K562 (cell line): ENCODE data around the gene TTLL11. TPM values are rescaled to one million over a fixed set of nuclear protein-coding genes. Genes with fewer than 3 reads are reported as not detected.

Source experiments
- BRD4 ChIP-seq: fragments of 200-600 bp; sonication (generic); IDR thresholded peaks from 2 replicates; pipeline ENCODE4 v1.6.1; 2017; ENCODE audit warnings: inconsistent platforms
- CEBPG ChIP-seq, 3 experiments: fragments of 200-800 bp in 1 of 3; sonication (Bioruptor generic) in 1 of 3; sonication (generic) in 1 of 3; formaldehyde crosslinking in 1 of 3; IDR thresholded peaks in 2 of 3; conservative IDR thresholded peaks in 1 of 3; 2 replicates each; pipeline versions ENCODE4 v1.6.1 to v1.8.0; 2016 to 2022; ENCODE audit warnings: missing compliant biosample characterization in 2 of 3, missing genetic modification characterization in 2 of 3, mild to moderate bottlenecking in 1 of 3, missing genetic modification reagents in 1 of 3
- GTF2E2 ChIP-seq: fragments of 200-800 bp; sonication (Bioruptor generic); IDR thresholded peaks from 2 replicates; pipeline ENCODE4 v1.6.1; 2016; ENCODE audit warnings: missing genetic modification characterization, missing compliant biosample characterization
- NELFE ChIP-seq: IDR thresholded peaks from 2 replicates; pipeline ENCODE4 v1.6.1; 2011; ENCODE audit warnings: mild to moderate bottlenecking; ENCODE audit not compliant: insufficient read depth, insufficient read length
- SAFB ChIP-seq: fragments of 200-400 bp; formaldehyde crosslinking; IDR thresholded peaks from 2 replicates; pipeline ENCODE4 v1.6.1; 2017; ENCODE audit warnings: low read depth, low read length, borderline replicate concordance
- SPI1 ChIP-seq: IDR thresholded peaks from 2 replicates; pipeline ENCODE4 v1.6.1; 2011; ENCODE audit warnings: low read depth, low read length, control low read depth, borderline replicate concordance
- ZFP1 ChIP-seq: fragments of 450-650 bp; formaldehyde crosslinking; IDR thresholded peaks from 2 replicates; pipeline ENCODE4 v1.4.0; 2020; ENCODE audit warnings: mild to moderate bottlenecking, mixed read lengths
- ZNF444 ChIP-seq: fragments of 250-450 bp; sonication (Bioruptor Pico); IDR thresholded peaks from 2 replicates; pipeline ENCODE4 v1.4.0; 2020; ENCODE audit warnings: mild to moderate bottlenecking, moderate library complexity
- polyA plus RNA-seq, 8 experiments: library from polyadenylated mRNA; depleted of rRNA in 4 of 8; stranded (reverse) in 5 of 8; unstranded in 3 of 8; fragments of >200 nt; fragmentation: Nextera tagmentation in 2 of 8; fragmentation: Illumina TruSeq in 1 of 8; extraction: Ambion mirVana in 2 of 8; extraction: Trizol in 1 of 8; gene quantifications; 2 replicates each; pipeline versions ENCODE4 v1.2.1 to v1.2.3, GENCODE V29; 2011 to 2014; ENCODE audit warnings: inconsistent platforms in 1 of 8, missing spikeins in 1 of 8
- total RNA-seq, 7 experiments: library from RNA; depleted of rRNA in 6 of 7; stranded (reverse); fragments of >200 nt in 6 of 7; fragmentation: Illumina TruSeq in 2 of 7; extraction: Trizol in 2 of 7; gene quantifications; 2 replicates each; pipeline versions ENCODE4 v1.2.1 to v1.2.3, GENCODE V29; 2011 to 2021; ENCODE audit warnings: low replicate concordance in 1 of 7
- TF ChIP-seq, protein P1 (sequence below), 2 experiments: fragments of 450-650 bp; conservative IDR thresholded peaks; 2 replicates each; pipeline ENCODE4 v1.6.1; 2017; ENCODE audit warnings: mild to moderate bottlenecking in 2 of 2, moderate library complexity in 2 of 2
- TF ChIP-seq, protein P2 (sequence below): fragments of 450-650 bp; formaldehyde crosslinking; IDR thresholded peaks from 2 replicates; pipeline ENCODE4 v1.4.0; 2020; ENCODE audit warnings: mild to moderate bottlenecking, moderate library complexity
- TF ChIP-seq, protein P3 (sequence below), 2 experiments: fragments of 450-650 bp in 1 of 2; sonication (generic) in 1 of 2; formaldehyde crosslinking in 1 of 2; IDR thresholded peaks in 1 of 2; conservative IDR thresholded peaks in 1 of 2; 2 replicates each; pipeline versions ENCODE4 v1.6.1 to v1.8.1; 2016 to 2023; ENCODE audit warnings: mild to moderate bottlenecking in 2 of 2, moderate library complexity in 2 of 2, inconsistent platforms in 1 of 2, missing genetic modification reagents in 1 of 2
- TF ChIP-seq, protein P4 (sequence below), 2 experiments: fragments of 450-650 bp; IDR thresholded peaks; 2 replicates each; pipeline ENCODE4 v1.6.1; 2018; ENCODE audit warnings: mild to moderate bottlenecking in 2 of 2, low read depth in 1 of 2; ENCODE audit not compliant: partially characterized antibody in 2 of 2
- TF ChIP-seq, protein P5 (sequence below): conservative IDR thresholded peaks from 2 replicates; pipeline ENCODE4 v1.6.1; 2011; ENCODE audit warnings: low read depth, mild to moderate bottlenecking, low read length; ENCODE audit not compliant: control insufficient read depth

Gene TTLL11
- total and polyA plus RNA-seq, 9 of the 15 experiments (the other 6 are each of a cell fraction or from before 2014, with no cell fraction given): 0.83 to 4.4 (median 2.7) TPM

DNA sequence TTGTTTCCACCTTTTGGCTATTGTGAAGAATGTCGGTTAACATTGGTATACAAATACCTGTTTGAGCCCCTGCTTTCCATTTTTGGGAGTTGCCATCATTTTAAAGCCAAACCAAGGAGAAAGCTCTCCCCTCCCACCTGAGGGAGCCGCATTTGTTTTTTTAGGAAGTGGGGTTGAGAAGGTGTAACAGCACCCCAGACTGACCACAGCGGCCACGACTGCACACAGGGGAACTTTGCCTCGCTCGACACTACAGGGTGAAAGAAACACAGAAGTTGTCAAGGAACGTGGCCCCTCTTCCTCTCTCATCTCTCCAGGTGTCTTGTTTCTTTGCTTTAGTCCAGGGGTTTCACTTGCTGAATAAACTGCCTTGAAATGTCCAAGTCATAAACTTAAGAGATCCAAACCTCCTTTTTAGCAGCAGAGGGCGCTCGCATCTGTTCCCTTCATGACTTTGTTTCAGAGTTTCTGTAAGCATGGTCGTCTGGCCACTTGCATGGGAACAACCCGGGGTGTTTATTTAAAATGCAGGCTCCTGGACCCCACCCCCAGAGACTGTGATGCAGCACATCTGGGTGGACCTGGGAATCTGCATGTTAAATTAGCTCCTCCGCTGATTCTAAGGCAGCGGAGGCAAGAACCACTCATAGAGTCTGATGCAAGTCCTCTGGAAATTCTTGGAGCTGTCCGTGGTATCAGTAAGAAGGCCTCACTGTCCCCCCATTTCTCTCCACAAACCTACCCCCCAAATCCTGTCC lies 2.1 kb upstream of the TTLL11 start (continued):
- TF ChIP-seq, protein P1, sequence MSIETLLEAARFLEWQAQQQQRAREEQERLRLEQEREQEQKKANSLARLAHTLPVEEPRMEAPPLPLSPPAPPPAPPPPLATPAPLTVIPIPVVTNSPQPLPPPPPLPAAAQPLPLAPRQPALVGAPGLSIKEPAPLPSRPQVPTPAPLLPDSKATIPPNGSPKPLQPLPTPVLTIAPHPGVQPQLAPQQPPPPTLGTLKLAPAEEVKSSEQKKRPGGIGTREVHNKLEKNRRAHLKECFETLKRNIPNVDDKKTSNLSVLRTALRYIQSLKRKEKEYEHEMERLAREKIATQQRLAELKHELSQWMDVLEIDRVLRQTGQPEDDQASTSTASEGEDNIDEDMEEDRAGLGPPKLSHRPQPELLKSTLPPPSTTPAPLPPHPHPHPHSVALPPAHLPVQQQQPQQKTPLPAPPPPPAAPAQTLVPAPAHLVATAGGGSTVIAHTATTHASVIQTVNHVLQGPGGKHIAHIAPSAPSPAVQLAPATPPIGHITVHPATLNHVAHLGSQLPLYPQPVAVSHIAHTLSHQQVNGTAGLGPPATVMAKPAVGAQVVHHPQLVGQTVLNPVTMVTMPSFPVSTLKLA (conservative IDR thresholded peaks at IDR 0.05): peak; percentile 29 to 50; a peak in 2 of 4 replicates
- no peak for TF ChIP-seq ZFP1 (CRISPR knock-in tag)
- no peak for TF ChIP-seq BRD4
- no peak for TF ChIP-seq NELFE
- no peak for TF ChIP-seq ZNF444 (CRISPR knock-in tag)
- no peak for TF ChIP-seq SAFB
- TF ChIP-seq CEBPG (CRISPR knock-in tag; IDR thresholded peaks at IDR 0.05): no peak; the same call in 1 of the 2 replicates
- peak; percentile 3 to 39; a peak in 1 of 4 replicates for TF ChIP-seq CEBPG (tag; conservative IDR thresholded peaks at IDR 0.05 in 1 of 2, IDR thresholded peaks at IDR 0.05 in 1 of 2)
- TF ChIP-seq, protein P2, sequence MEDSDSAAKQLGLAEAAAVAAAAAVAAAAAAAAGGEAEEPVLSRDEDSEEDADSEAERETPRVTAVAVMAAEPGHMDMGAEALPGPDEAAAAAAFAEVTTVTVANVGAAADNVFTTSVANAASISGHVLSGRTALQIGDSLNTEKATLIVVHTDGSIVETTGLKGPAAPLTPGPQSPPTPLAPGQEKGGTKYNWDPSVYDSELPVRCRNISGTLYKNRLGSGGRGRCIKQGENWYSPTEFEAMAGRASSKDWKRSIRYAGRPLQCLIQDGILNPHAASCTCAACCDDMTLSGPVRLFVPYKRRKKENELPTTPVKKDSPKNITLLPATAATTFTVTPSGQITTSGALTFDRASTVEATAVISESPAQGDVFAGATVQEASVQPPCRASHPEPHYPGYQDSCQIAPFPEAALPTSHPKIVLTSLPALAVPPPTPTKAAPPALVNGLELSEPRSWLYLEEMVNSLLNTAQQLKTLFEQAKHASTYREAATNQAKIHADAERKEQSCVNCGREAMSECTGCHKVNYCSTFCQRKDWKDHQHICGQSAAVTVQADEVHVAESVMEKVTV (CRISPR knock-in tag): 0 out of 2 replicates have a peak, but pooled peaks have one; percentile 10
- TF ChIP-seq SPI1: peak; percentile 59; the same call in 1 of the 2 replicates
- TF ChIP-seq, protein P3, sequence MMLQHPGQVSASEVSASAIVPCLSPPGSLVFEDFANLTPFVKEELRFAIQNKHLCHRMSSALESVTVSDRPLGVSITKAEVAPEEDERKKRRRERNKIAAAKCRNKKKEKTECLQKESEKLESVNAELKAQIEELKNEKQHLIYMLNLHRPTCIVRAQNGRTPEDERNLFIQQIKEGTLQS (IDR thresholded peaks at IDR 0.05): peak; percentile 41; the same call in 1 of the 2 replicates
- TF ChIP-seq, protein P3 (CRISPR knock-in tag; conservative IDR thresholded peaks at IDR 0.05): no peak
- TF ChIP-seq, protein P4, sequence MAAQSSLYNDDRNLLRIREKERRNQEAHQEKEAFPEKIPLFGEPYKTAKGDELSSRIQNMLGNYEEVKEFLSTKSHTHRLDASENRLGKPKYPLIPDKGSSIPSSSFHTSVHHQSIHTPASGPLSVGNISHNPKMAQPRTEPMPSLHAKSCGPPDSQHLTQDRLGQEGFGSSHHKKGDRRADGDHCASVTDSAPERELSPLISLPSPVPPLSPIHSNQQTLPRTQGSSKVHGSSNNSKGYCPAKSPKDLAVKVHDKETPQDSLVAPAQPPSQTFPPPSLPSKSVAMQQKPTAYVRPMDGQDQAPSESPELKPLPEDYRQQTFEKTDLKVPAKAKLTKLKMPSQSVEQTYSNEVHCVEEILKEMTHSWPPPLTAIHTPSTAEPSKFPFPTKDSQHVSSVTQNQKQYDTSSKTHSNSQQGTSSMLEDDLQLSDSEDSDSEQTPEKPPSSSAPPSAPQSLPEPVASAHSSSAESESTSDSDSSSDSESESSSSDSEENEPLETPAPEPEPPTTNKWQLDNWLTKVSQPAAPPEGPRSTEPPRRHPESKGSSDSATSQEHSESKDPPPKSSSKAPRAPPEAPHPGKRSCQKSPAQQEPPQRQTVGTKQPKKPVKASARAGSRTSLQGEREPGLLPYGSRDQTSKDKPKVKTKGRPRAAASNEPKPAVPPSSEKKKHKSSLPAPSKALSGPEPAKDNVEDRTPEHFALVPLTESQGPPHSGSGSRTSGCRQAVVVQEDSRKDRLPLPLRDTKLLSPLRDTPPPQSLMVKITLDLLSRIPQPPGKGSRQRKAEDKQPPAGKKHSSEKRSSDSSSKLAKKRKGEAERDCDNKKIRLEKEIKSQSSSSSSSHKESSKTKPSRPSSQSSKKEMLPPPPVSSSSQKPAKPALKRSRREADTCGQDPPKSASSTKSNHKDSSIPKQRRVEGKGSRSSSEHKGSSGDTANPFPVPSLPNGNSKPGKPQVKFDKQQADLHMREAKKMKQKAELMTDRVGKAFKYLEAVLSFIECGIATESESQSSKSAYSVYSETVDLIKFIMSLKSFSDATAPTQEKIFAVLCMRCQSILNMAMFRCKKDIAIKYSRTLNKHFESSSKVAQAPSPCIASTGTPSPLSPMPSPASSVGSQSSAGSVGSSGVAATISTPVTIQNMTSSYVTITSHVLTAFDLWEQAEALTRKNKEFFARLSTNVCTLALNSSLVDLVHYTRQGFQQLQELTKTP (IDR thresholded peaks at IDR 0.05; ENCODE audit: low read depth in 1 of 2, partially characterized antibody in 2 of 2): peak in 1 of 2 experiments; percentile 70
- TF ChIP-seq GTF2E2 (tag): no peak
- TF ChIP-seq, protein P5, sequence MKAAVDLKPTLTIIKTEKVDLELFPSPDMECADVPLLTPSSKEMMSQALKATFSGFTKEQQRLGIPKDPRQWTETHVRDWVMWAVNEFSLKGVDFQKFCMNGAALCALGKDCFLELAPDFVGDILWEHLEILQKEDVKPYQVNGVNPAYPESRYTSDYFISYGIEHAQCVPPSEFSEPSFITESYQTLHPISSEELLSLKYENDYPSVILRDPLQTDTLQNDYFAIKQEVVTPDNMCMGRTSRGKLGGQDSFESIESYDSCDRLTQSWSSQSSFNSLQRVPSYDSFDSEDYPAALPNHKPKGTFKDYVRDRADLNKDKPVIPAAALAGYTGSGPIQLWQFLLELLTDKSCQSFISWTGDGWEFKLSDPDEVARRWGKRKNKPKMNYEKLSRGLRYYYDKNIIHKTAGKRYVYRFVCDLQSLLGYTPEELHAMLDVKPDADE: no peak
